Pancreas (tissue), 10 donors: Measurements from ENCODE around the gene CNPY1. TPM values are rescaled to one million over a fixed set of nuclear protein-coding genes. Genes with fewer than 3 reads are reported as not detected.
A peak's percentile ranks its signal among the peaks of the same experiment; 100 is the strongest.

Experiments used
- ATAC-seq, 4 donors: fragments of 200-7000 bp; cut with Tn5 transposase; one replicate each; pipeline versions ENCODE4 v1.8.0 to v1.9.1; 2020; ENCODE audit warnings: mild to moderate bottlenecking in 4 of 4, moderate library complexity in 4 of 4
- DNase-seq, 6 donors: peaks; one replicate each; pipeline ENCODE4 v3.0.0-alpha.2; 2020
- FAIRE-seq: peaks from 2 replicates; lab custom pipeline; 2012; peaks lifted over from hg19 to GRCh38; lab: Jason Lieb, UNC
- H3K27ac ChIP-seq, 4 donors: fragments of 200-600 bp; sonication (generic); 1 replicate in 3 of 4; 2 replicates in 1 of 4; pipeline versions ENCODE4 v1.5.0 to v1.8.0; 2020
- H3K27me3 ChIP-seq, 4 donors: fragments of 200-600 bp; one replicate each; pipeline ENCODE4 v1.8.0; 2021
- H3K36me3 ChIP-seq, 3 donors: fragments of 200-600 bp; sonication (generic) in 1 of 3; one replicate each; pipeline versions ENCODE4 v1.5.0 to v1.8.0; 2020 to 2021
- H3K4me1 ChIP-seq, 3 donors: fragments of 200-600 bp; one replicate each; pipeline ENCODE4 v1.8.0; 2021
- H3K4me3 ChIP-seq, 4 donors: fragments of 200-600 bp; sonication (generic) in 2 of 4; one replicate each; pipeline versions ENCODE4 v1.5.0 to v1.8.0; 2020 to 2021
- H3K9me3 ChIP-seq, 4 donors: fragments of 200-600 bp; one replicate each; pipeline ENCODE4 v1.8.0; 2021
- WGBS, 2 donors: extraction: QIAGEN DNeasy Blood & Tissue Kit; methylation state at CpG; one replicate each; pipeline ENCODE4 v1.1.7; 2013; 5-methylcytosine and 5-hydroxymethylcytosine counted together
- intact Hi-C, 3 donors: fragments of 100-400 bp; cut with DNase I; formaldehyde crosslinking; loops; one replicate each; pipeline versions ENCODE4 v1.11.1 to v1.14.2; 2022
- polyA plus RNA-seq, 2 donors: library from polyadenylated mRNA; stranded (reverse); fragments of 200-250 nt; gene quantifications; one replicate each; pipeline ENCODE4 v1.2.3, GENCODE V29; 2013
- total RNA-seq, 6 donors: library from RNA; stranded (reverse); fragmentation: NEBNext Ultra II Directional in 4 of 6; extraction: Animal tissue kit (Norgen Biotek cat#: 25700) in 4 of 6; gene quantifications; one replicate each; pipeline versions ENCODE4 v1.2.1 to v1.2.4, GENCODE V29; 2021 to 2023
- TF ChIP-seq, protein P1 (sequence below), 4 donors: fragments of 200-600 bp; sonication (generic) in 3 of 4; IDR thresholded peaks; one replicate each; pipeline versions ENCODE4 v1.5.0 to v1.8.0; 2021; ENCODE audit warnings: antibody characterized with exemption in 4 of 4
- donor health status: healthy with polysubstance abuse.
- donor health status: DM: no; HTN: no; CAD: no; lungs with moderate emphysema.
- donor health status: DM: no; HTN: no; CAD: no.
- donor health status: control.
- donor health status: control.
- donor health status: Bipolar disorder and iron deficiency.
- donor health status: DM: yes; HTN: yes; CAD: no.
- donor health status: DM: no; HTN: no; CAD: no.
- donor health status: DM: no; HTN: no; CAD: no.
- donor health status: DM: yes; HTN: yes; CAD: no.

CNPY1 gene
- total and polyA plus RNA-seq, 8 donors = not detected

- Histone ChIP-seq H3K4me1 (no peaks in the 10 kb centered on the region), H3K27me3 (peaks cover 0 to 3% (median 0%) of the 10 kb centered on the region in 4 donors), H3K27ac (no peak overlapping the region), H3K9me3 (no peaks in the 10 kb centered on the region), H3K36me3 (no peaks in the 10 kb centered on the region), H3K4me3 (no peak overlapping the region)
- ATAC-seq = no peak
- 86 to 93% methylated on average over 7 of the region's 7 CpGs for WGBS, 2 donors
- TF ChIP-seq, protein P1, sequence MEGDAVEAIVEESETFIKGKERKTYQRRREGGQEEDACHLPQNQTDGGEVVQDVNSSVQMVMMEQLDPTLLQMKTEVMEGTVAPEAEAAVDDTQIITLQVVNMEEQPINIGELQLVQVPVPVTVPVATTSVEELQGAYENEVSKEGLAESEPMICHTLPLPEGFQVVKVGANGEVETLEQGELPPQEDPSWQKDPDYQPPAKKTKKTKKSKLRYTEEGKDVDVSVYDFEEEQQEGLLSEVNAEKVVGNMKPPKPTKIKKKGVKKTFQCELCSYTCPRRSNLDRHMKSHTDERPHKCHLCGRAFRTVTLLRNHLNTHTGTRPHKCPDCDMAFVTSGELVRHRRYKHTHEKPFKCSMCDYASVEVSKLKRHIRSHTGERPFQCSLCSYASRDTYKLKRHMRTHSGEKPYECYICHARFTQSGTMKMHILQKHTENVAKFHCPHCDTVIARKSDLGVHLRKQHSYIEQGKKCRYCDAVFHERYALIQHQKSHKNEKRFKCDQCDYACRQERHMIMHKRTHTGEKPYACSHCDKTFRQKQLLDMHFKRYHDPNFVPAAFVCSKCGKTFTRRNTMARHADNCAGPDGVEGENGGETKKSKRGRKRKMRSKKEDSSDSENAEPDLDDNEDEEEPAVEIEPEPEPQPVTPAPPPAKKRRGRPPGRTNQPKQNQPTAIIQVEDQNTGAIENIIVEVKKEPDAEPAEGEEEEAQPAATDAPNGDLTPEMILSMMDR (IDR thresholded peaks at IDR 0.05) = no peak
- FAIRE-seq = no peak
- intact Hi-C loops = no loop called here
- DNase-seq = peak in 1 of 6 donors; percentile 41
These were observed 18.7 kb downstream of the CNPY1 start for GRCh38 chr7:155527664-155528063.

GRCh38 chr7:155526225-155526624, 20.1 kb downstream of the CNPY1 start:
- Histone ChIP-seq H3K9me3 (no peaks in the 10 kb centered on the region), H3K27ac (no peak overlapping the region), H3K27me3 (peaks cover 0 to 3% (median 0%) of the 10 kb centered on the region in 4 donors), H3K4me1 (no peaks in the 10 kb centered on the region), H3K4me3 (no peak overlapping the region), H3K36me3 (no peaks in the 10 kb centered on the region)
- intact Hi-C loops = no loop called here
- DNase-seq (no peak), ATAC-seq (no peak), FAIRE-seq (no peak)
- WGBS, 2 donors = 70 to 80% methylated on average over 13 of the region's 13 CpGs
- TF ChIP-seq, protein P1 (IDR thresholded peaks at IDR 0.05) = no peak

GRCh38 chr7:155524018-155524556, 22.3 kb downstream of the CNPY1 start:
- no peak for FAIRE-seq
- 74 to 81% methylated on average over 11 of the region's 11 CpGs for WGBS, 2 donors
- H3K27me3 ChIP-seq = no peaks in the 10 kb centered on the region

GRCh38 chr7:155523168-155523675, 23.1 kb downstream of the CNPY1 start:
- Histone ChIP-seq H3K9me3 (no peaks in the 10 kb centered on the region), H3K4me3 (no peak overlapping the region), H3K27me3 (no peaks in the 10 kb centered on the region), H3K27ac (no peak overlapping the region), H3K4me1 (no peaks in the 10 kb centered on the region), H3K36me3 (no peaks in the 10 kb centered on the region)
- 71 to 76% methylated on average over 16 of the region's 16 CpGs for WGBS, 2 donors
- ATAC-seq (no peak), DNase-seq (no peak), FAIRE-seq (no peak)
- TF ChIP-seq, protein P1 (IDR thresholded peaks at IDR 0.05) = no peak
- intact Hi-C loops = no loop called here

More at GRCh38 chr7:155524018-155524556, 22.3 kb downstream of the CNPY1 start:
- Histone ChIP-seq H3K36me3 (no peaks in the 10 kb centered on the region), H3K27ac (no peak overlapping the region), H3K9me3 (no peaks in the 10 kb centered on the region), H3K4me3 (no peak overlapping the region), H3K4me1 (no peaks in the 10 kb centered on the region)
- DNase-seq (no peak), ATAC-seq (no peak)
- TF ChIP-seq, protein P1 (IDR thresholded peaks at IDR 0.05) = no peak
- intact Hi-C loops = no loop called here

DNA sequence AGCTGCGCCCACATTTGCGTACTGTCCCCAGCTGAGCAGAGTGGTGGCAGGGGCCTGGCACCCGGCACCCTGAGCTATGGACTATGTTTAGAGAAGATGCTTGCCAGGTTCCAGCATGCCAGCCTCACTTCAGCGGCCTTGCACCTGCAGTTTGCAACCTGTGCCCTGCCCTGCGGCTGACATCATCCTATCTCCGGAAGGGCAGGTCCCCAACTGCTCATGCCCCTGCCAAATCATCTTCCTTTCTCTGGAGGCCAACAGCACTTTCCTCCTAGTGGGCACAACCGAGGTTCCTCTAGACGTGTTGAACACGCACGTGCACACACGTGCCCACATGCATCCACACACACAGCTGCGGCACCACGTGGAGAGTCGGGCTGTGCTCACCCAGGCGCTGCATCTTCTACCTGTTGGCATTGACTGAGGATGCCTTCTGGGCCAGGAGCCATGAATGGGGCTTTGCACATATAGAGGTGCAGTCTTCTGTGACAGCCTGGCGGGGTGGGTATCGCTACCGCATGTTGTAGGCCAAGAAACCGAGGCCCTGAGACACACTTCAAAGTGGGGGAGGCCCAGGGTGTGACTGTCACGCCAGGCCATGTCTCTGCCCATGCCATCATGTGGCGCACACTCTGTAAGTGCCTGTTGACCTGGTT, 24.5 kb downstream of the CNPY1 start:
- Histone ChIP-seq H3K4me1 (no peaks in the 10 kb centered on the region), H3K4me3 (no peak overlapping the region), H3K27ac (no peak overlapping the region), H3K27me3 (no peaks in the 10 kb centered on the region), H3K9me3 (no peaks in the 10 kb centered on the region), H3K36me3 (no peaks in the 10 kb centered on the region)
- intact Hi-C loops = no loop called here
- no peak for ATAC-seq
- TF ChIP-seq, protein P1 (IDR thresholded peaks at IDR 0.05) = no peak
- FAIRE-seq = no peak
- WGBS, 2 donors = 86 to 91% methylated on average over 21 of the region's 21 CpGs
- no peak for DNase-seq
